Inflammatory macrophage treated with lipopolysaccharide for 4 hours (primary cell): ENCODE data around the gene CD177.
A peak's percentile ranks its signal among the peaks of the same experiment; 100 is the strongest.
"Not testable (repeated sequence)": the region's sequence is repeated elsewhere in the genome, so short reads cannot be mapped to it uniquely, and the experiment has no call there.

Source experiments
- DNase-seq: peaks from one replicate; pipeline ENCODE4 v3.0.0-alpha.2; 2020

CD177 gene

GRCh38 chr19:43336508-43336907 lies 17.0 kb upstream of the CD177 start:
- DNase-seq, result not testable (repeated sequence)

DNA sequence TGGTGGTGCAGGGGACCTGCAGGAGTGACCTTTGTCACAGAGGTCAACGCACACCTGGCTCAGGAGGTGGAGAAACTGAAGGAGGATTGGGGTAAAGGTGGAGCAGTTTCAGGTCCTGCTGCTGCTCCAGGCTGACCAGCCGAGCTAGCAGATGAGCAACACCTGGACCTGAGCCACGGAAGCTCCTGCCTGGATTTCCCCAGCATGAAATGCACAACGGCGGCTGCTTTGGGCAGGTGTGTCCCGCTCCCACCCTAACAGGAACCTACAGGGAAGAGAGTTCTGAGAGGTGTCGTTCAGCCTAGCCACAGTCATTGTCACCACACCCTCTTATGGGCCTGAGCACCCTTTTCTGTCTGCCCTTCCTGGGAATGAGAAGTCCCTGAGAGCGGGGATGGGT lies 15.7 kb upstream of the CD177 start:
- no peak for DNase-seq

GRCh38 chr19:43338530-43338929 lies 15.0 kb upstream of the CD177 start:
- no peak for DNase-seq

GRCh38 chr19:43339243-43339930 lies 14.1 kb upstream of the CD177 start:
- DNase-seq, result not testable (repeated sequence)

GRCh38 chr19:43340101-43340500 lies 13.4 kb upstream of the CD177 start:
- DNase-seq, result not testable (repeated sequence)

DNA sequence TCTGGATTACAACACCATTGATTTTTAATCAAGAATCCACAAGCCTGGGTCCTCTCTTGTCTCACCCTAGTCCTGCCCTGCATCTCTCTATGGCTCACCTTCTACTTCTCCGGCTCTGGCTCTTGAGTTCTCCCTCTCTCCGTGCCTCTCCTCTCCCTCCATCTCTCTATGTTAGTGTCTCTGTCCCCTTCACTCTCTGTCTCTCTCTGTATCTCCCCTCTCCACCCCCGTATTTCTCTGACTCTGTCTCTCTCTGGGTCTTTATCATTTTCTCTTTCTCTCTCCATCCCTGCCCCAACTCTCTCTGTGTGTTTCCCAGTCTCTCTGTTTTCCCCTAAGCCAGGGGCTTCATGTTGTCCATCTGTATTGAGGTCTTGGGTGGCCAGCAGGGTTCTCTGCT lies 12.4 kb upstream of the CD177 start:
- DNase-seq, result not testable (repeated sequence)

DNA sequence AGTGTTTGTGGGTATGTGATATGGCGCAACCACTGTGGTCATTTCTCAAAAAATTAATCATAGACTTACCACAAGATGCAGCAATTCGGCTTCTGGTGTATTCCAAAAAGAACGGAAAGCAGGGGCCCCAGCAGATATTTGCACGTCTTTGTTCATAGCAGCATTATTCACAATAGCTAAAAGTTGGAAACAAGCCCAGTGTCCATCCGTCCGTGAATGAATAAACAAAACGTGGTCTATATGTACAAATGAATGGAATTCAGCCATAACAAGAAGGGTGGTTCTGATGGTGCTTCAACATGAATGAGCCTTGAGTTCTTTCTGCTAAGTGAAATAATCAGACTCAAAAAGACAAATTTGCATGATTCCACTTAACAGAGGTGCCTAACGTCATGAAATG lies 11.4 kb upstream of the CD177 start:
- peak; percentile 34 for DNase-seq

GRCh38 chr19:43344347-43344925 lies 9.1 kb upstream of the CD177 start:
- DNase-seq, result not testable (repeated sequence)

DNA sequence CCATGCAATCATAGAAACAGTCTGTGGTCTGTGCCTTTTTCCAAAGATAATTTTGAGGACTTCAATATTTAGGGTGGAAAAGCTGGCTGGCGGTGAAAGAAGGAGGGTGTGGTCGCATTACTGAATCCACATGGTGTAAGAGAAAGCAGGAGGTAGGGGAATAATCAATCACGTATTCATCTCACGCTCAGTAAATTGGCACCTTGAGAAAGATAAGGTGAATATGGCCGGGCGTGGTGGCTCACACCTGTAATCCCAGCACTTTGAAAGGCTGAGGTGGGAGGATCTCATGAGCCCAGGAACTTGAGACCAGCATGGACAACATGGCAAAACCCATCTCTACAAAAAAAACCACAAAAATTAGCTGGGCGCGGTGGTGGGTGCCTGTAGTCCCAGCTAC lies 3.7 kb upstream of the CD177 start:
- not testable (repeated sequence) for DNase-seq

GRCh38 chr19:43351998-43352746 lies 1.3 kb upstream of the CD177 start:
- no peak for DNase-seq

DNA sequence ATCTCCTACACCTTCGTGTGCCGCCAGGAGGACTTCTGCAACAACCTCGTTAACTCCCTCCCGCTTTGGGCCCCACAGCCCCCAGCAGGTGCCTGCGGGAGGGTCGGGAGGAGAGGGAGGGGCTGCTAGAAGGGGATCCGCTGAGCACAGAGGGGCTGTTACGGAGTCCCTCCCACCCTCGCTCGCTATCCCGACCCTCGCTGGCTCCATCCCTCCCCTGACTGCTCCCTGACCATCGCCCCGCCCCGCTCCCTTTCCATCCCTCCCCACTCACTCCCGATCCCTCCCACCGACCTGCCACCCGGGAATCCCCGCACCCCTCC lies 780 bp downstream of the CD177 start:
- DNase-seq, result no peak

GRCh38 chr19:43356749-43357148 lies 3.3 kb downstream of the CD177 start:
- DNase-seq, result not testable (repeated sequence)

GRCh38 chr19:43362179-43362578 lies 8.7 kb downstream of the CD177 start:
- no peak for DNase-seq

GRCh38 chr19:43362745-43363144 lies 9.3 kb downstream of the CD177 start:
- DNase-seq, result no peak

GRCh38 chr19:43365677-43366076 lies 12.2 kb downstream of the CD177 start:
- not testable (repeated sequence) for DNase-seq

DNA sequence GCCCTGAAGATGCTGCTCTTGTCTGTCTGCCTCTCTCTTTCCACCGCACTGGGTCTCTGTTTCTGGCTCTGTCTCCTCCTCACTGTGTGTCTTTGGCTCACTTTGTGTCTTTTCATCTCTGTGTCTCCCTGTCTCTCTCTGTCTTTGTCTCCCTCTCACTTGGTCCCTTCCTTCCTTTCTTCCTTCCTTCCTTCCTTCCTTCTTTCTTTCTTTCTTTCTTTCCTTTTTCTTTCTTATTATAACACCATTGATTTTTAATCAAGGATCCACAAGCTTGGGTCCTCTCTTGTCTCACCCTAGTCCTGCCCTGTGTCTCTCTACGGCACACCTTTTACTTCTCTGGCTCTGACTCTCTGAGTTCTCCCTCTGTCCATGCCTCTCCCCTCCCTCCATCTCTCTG lies 14.3 kb downstream of the CD177 start:
- no peak for DNase-seq

- not testable (repeated sequence) for DNase-seq
Observed at GRCh38 chr19:43368897-43369296, 15.4 kb downstream of the CD177 start.

- no peak for DNase-seq
Observed at GRCh38 chr19:43371909-43372308, 18.4 kb downstream of the CD177 start.

- no peak for DNase-seq
Observed at GRCh38 chr19:43372462-43372861, 19.0 kb downstream of the CD177 start.

- DNase-seq, result not testable (repeated sequence)
Observed at GRCh38 chr19:43377624-43378023, 24.1 kb downstream of the CD177 start.

GRCh38 chr19:43380008-43380407 lies 26.5 kb downstream of the CD177 start:
- DNase-seq, result no peak

DNA sequence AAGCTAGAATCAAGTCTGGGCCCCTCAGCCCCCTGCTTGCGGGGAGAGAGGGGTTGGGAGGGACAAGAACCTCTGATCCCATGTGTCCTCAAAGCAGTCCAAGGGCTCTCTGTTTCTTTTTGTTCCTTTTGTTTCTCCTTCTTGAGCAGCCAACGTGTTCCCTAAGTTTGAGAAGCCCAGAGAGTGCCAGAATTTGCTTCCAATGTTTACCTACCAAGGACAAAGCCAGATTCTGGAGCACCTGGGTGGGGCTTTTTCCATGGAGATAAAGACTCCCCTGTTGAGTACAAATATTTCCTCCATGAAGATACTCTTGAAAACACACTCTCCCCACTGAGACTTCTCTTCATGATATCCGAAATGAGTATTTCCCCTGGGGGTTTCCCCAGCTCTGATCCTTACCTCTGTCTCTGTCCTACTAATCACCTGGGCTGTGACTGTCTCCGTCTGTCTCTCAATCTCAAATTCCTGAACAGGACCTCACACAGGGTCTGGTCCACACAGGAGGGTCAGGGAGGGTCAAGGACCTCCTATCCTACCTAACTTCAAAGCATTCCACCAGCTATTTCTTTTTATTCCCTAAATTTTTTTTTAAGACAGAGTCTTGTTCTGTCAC lies 27.4 kb downstream of the CD177 start:
- no peak for DNase-seq

DNA sequence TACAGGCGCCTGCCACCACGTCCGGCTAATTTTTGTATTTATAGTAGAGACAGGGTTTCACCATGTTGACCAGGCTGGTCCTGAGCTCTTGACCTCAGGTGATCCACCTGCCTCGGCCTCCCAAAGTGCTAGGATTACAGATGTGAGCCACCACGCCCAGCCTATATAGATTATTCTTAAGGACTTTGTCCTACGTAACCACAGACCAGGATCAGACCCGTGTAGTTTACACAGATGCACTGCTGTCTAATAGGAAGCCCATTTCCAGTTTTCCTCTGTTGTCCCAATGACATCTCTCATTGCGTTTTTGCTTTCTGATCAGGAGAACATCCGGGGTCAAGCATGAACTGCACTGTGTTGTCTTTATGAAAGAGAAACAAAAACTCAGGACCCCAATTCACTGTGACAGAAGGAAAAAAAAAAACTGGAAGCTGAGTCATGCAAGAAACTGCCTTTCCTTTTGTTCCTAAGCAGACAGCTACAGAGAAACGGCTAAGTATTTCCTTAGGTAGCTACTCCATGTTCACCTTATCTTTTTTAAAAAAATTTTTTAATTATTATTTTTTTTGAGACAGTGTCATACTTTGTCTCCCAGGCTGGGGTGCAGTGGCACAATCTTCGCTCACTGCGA lies 29.2 kb downstream of the CD177 start:
- DNase-seq, result not testable (repeated sequence)
